Renal cortex interstitium (tissue), 3 donors: Measurements from ENCODE around the gene HTR1B. TPM values are rescaled to one million over a fixed set of nuclear protein-coding genes. Genes with fewer than 3 reads are reported as not detected.

Experiments
- polyA plus RNA-seq, 3 donors: library from polyadenylated mRNA; unstranded; fragments of 120-200 nt; gene quantifications; one replicate each; pipeline ENCODE4 v1.2.1, GENCODE V29; 2013; ENCODE audit not compliant: insufficient read length in 3 of 3

The HTR1B gene
- polyA plus RNA-seq, 3 donors, result 0.20 to 0.50 (median 0.27) TPM

Other genes starting within 250 kb of the HTR1B start
- gene MEI4, start 189.5 kb upstream of the HTR1B start, polyA plus RNA-seq, result 1 to 10 TPM; 1.6 to 1.7 (median 1.6) TPM